Measurements from ENCODE around the gene STRAP.

STRAP gene, protein sequence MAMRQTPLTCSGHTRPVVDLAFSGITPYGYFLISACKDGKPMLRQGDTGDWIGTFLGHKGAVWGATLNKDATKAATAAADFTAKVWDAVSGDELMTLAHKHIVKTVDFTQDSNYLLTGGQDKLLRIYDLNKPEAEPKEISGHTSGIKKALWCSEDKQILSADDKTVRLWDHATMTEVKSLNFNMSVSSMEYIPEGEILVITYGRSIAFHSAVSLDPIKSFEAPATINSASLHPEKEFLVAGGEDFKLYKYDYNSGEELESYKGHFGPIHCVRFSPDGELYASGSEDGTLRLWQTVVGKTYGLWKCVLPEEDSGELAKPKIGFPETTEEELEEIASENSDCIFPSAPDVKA

GRCh38 chr12:15882118-15882971, at the start of gene STRAP:
Gene STRAP, plus strand, starts transcription at chr12:15882387. Its CDS starts 321 bp downstream, at chr12:15882708.
- DNase-seq (ENCODE audit: low spot score), result peak; percentile 97

- no peak for DNase-seq (ENCODE audit: low spot score)
These were observed 47.6 kb upstream of the STRAP start for GRCh38 chr12:15834575-15834974.

DNA sequence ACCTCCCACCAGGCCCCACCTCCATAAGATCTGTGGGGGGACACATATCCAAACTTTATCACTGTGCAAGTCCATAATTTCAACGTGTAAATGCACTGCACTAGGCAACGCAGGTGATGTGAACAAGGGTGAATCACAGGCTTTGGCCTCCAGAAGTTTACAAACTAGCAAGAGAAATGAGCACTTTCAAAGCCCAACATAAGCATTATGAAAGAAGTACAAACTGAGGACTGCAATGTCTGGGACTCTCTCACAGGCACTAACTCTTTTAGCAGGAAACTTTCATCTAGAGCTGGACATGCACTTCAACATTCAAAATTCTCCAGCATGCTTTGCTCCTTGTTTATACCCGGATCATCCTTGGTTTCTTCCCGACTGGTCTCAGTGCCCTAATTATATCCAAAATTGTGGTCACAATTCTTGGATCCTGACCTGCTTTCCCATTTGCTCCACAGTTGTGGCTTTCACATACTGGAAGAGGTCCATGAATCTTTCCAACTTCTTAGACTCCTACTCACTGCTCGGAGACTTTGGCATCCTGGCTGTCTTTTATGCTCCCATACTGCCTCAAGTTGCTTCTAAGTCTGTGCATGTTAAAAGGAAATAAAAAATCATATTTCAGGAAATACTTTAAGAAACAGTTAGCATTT, 44.9 kb upstream of the STRAP start:
- DNase-seq (ENCODE audit: low spot score), result no peak

GRCh38 chr12:15839041-15839440, 43.1 kb upstream of the STRAP start:
- DNase-seq (ENCODE audit: low spot score), result no peak

- no peak for DNase-seq (ENCODE audit: low spot score)
These were observed 42.5 kb upstream of the STRAP start for GRCh38 chr12:15839682-15840081.

DNA sequence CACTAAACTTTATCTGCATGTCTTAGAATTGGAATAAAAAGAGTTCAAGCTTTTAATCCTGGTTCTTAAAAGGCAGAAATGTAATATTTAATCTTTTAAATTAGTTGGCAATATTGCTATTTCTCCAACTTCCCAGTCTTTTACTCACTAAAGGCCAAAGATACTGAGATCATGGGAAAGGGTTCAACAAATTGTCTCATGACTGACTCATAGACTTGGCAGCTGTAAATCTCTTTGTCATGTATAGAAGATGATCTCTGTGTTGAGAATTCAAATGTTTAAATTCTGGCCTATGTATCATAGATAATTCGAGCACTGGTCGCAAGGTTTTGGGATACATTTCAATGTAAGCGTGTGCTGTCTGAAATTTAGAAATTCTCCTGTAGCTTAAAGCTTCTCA, 40.1 kb upstream of the STRAP start:
- DNase-seq (ENCODE audit: low spot score), result no peak

- DNase-seq (ENCODE audit: low spot score), result no peak
These were observed 35.3 kb upstream of the STRAP start for GRCh38 chr12:15846887-15847286.

- DNase-seq (ENCODE audit: low spot score), result no peak
These were observed 33.6 kb upstream of the STRAP start for GRCh38 chr12:15848606-15849005.

DNA sequence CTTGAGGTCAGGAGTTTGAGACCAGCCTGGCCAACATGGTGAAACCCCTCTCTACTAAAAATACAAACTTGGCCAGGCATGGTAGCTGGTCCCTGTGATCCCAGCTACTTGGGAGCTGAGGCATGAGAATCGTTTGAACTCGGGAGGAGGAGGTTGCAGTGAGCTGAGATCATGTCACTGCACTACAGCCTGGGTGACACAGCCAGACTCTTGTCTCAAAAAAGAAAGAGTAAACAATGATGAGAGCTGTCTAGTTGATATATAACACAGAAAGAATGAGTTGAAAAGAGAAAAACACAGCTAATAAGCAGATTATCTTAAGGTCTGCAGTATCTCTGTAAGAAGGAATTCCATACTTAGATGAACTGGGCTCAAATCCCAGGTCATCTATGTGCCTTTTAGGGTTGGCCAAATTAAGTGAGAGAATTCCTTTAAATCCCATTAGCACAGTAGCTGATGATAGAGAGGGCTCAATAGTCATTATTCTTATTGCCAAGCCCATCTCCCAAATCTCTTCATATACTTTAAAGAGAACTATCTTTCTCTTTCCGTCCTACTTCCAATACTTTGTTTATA, 31.1 kb upstream of the STRAP start:
- DNase-seq (ENCODE audit: low spot score), result no peak

DNA sequence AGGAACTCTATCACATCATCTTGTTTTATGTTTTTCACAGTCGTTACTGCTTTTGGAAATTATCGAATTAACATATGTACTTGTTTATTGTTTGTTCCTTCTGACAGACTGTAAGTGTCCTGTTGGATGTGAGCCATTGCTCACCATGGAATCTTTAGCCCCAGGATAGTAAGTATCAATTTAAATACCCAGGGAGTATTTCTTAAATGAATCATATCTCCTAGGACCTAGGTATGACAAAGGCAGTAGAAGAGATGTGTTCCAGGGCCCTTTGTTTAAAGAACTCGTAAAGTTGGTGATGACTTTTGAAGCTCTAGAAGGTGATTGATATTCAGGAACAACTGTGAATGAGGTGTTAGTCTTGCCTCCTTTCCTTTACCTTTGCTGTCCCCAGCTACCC, 30.3 kb upstream of the STRAP start:
- DNase-seq (ENCODE audit: low spot score), result no peak

- no peak for DNase-seq (ENCODE audit: low spot score)
These were observed 29.8 kb upstream of the STRAP start for GRCh38 chr12:15852383-15852782.

DNA sequence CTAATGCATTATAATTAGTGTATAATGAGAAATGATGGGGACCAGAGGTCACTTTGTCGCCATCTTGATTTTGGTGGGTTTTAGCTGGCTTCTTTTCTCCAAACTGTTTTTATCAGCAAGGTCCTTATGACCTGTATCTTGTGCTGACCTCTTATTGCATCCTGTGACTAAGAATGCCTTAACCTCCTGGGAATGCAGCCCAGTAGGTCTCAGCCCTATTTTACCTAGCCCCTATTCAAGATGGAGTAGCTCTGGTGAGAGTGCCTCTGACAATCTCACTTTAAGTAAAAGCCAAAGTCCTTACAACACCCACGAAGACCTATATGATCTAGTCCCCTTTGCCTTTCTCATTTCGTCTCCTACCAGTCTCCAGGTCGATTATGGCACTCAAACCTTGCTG, 28.3 kb upstream of the STRAP start:
- DNase-seq (ENCODE audit: low spot score), result no peak

DNA sequence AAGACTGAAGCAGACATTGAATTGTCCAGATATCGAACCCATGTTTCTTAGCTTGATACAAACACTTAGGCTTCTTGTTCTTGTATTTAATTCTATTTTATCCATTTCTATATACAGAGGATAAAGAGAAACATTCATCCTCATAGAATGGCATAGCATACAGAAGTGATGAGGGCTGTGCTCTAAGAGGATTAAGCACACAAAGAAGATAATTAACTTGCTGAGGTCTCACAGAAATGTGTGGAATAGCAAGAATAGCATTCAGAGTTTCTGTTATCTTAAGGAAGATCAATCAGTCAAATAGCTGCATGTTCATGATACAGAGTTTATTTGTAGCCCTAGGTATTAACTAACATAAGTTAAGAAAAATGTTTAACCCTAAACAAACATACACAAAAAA, 27.3 kb upstream of the STRAP start:
- no peak for DNase-seq (ENCODE audit: low spot score)

GRCh38 chr12:15855646-15856045, 26.5 kb upstream of the STRAP start:
- no peak for DNase-seq (ENCODE audit: low spot score)

GRCh38 chr12:15856097-15856982, 25.8 kb upstream of the STRAP start:
- peak; percentile 64 for DNase-seq (ENCODE audit: low spot score)

DNA sequence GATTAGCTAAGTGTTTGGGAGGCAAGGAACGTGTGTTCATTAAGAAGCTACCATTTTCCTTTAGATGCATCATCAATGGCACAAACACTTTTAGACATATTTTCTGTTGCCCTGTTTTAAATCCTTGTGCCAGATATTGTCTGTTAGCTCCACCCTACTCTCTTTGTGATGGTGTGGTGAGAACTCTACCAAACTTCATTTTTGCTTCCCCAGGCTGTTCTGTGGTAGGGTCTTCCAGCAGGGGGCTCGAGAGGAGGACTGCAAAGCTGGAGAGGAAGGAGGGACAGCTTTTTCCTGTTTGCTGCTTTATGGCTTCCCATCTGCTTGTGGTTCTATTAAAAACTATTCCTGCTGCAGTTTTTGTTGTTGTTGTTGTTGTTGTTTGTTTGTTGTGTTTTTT, 23.8 kb upstream of the STRAP start:
- no peak for DNase-seq (ENCODE audit: low spot score)

DNA sequence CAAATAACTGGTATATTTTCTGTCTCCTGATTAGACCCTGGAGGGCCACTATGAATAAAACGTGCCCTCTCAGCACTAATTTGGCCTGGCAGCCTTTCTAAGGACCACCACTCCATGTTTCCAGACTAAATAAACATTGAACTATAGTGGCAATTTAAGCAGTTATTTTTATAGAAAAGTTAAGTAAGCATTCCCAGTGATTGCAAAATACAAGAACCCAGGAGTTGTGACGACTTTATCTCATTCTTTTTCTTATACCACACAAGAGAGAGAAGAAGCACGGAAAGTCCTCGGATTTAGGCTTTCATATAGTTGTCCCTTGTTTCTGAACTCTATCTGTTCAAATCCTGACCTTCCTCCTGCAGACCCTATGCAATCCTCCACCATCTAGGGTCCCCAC, 23.1 kb upstream of the STRAP start:
- DNase-seq (ENCODE audit: low spot score), result no peak

DNA sequence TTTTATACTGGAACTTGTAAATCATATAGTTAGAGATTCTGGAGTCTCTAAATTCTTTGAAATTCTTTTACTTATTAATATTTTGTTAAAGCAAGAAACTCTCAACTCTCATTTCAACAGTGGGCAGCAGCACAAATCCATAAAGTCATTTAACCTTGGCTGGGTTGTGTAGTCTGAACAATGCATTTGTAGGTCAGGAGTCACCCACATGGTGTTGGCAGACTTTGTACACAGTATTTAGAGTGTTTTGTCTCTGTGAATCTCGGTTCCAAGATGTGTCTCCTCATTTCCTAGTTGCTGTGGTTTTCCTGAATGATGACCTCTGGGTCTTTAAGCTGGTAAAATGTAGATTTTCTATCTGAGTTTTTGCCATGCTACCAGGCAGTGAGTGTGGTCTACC, 20.8 kb upstream of the STRAP start:
- DNase-seq (ENCODE audit: low spot score), result no peak

DNA sequence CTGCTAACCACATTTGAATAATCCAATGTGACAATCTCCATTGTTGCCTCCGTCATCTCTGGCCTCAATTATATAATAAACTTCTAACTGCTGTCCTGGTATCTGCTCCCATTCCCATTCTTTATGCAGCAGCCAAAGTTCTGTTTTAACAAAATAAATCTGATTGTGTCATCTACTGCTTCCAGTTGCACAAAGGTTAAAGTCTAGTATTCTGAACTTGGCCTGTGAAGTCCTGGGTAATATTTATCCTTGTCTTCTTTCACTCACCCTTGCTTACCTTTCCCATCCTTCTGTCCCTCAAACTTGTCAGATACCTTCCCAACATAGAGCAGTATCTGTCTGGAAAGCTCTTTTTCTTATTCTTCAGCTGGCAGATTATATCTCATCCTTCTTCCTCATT, 19.3 kb upstream of the STRAP start:
- DNase-seq (ENCODE audit: low spot score), result no peak

DNA sequence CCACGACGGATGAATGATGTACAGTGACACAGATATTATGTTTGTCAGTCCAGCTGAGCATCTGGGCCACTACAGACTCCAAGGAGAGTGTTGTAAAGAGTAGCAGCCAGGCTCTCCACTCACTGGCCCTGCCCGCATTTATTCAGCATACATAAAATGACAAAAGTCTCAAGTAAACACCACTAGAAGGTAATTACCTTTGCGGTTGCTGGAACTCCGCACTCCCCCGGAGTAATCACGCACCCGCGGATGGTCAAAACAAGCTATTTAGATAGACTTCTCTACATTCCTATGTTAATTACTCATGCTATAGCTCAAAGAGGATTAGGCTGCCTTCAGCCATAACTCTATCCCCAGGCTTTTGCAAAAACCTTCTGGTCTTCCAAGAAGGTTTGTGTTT, 18.8 kb upstream of the STRAP start:
- no peak for DNase-seq (ENCODE audit: low spot score)

- DNase-seq (ENCODE audit: low spot score), result no peak
These were observed 18.2 kb upstream of the STRAP start for GRCh38 chr12:15863984-15864383.

DNA sequence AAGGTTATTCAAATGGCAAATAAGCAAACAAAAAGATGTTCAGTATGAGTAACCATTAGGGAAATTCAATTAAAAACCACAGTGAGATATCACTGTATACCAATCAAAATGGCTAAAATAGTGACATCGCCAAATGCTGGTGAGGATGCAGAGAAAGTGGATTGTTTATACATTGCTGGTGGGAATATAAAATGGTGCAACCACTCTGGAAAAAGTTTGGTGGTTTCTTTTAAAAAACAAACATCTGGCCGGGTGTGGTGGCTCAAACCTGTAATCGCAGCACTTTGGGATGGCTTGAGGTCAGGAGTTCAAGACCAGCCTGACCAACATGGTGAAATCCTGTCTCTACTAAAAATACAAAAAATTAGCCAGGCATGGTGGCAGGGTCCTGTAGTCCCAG, 14.0 kb upstream of the STRAP start:
- no peak for DNase-seq (ENCODE audit: low spot score)
